Hair follicular keratinocyte (primary cell): ENCODE data around the gene RBM46. TPM values are rescaled to one million over a fixed set of nuclear protein-coding genes. Genes with fewer than 3 reads are reported as not detected.

ENCODE experiments used
- total RNA-seq: library from RNA; depleted of rRNA; stranded (reverse); fragments of >200 nt; gene quantifications from 2 replicates; pipeline ENCODE4 v1.2.3, GENCODE V29; 2015

RBM46 gene, protein sequence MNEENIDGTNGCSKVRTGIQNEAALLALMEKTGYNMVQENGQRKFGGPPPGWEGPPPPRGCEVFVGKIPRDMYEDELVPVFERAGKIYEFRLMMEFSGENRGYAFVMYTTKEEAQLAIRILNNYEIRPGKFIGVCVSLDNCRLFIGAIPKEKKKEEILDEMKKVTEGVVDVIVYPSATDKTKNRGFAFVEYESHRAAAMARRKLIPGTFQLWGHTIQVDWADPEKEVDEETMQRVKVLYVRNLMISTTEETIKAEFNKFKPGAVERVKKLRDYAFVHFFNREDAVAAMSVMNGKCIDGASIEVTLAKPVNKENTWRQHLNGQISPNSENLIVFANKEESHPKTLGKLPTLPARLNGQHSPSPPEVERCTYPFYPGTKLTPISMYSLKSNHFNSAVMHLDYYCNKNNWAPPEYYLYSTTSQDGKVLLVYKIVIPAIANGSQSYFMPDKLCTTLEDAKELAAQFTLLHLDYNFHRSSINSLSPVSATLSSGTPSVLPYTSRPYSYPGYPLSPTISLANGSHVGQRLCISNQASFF
- 0.27 and 1.6 TPM in 2 replicates for total RNA-seq

GRCh38 chr4:154781126-154781982 lies at the start of gene RBM46:
Gene RBM46 (plus strand): TSS chr4:154781272. CDS start chr4:154796753, 15,481 bp downstream.

GRCh38 chr4:154743683-154744340 lies 37.3 kb upstream of the RBM46 start, which contains the start of gene LRAT:
Gene LRAT (plus strand): TSS chr4:154744000. CDS start chr4:154744327, 327 bp downstream.

Other genes starting within 250 kb of the RBM46 start
- gene PLRG1, start 230.9 kb upstream of the RBM46 start, total RNA-seq = 42.4 and 72.3 TPM in 2 replicates
- gene FGB, start 218.3 kb upstream of the RBM46 start, total RNA-seq = not detected in 2 replicates
- gene FGA, start 190.5 kb upstream of the RBM46 start, total RNA-seq = not detected in 2 replicates
- not detected in 2 replicates for gene FGG, start 168.6 kb upstream of the RBM46 start, total RNA-seq
- 2.4 and 3.7 TPM in 2 replicates for gene LRAT, start 37.3 kb upstream of the RBM46 start, total RNA-seq